NCI-H226 (cell line): Measurements from ENCODE around the gene GPR39.

Experiments
- DNase-seq: peaks from one replicate; pipeline ENCODE4 v3.0.0-alpha.2; 2015

Gene GPR39

GRCh38 chr2:132609101-132609890, 192.7 kb downstream of the GPR39 start:
- DNase-seq, result no peak

GRCh38 chr2:132611719-132612118, 195.1 kb downstream of the GPR39 start:
- no peak for DNase-seq

- no peak for DNase-seq
These were observed 198.9 kb downstream of the GPR39 start for GRCh38 chr2:132615329-132616085.

- DNase-seq, result no peak
These were observed 201.4 kb downstream of the GPR39 start for GRCh38 chr2:132617989-132618388.

- DNase-seq, result no peak
These were observed 202.1 kb downstream of the GPR39 start for GRCh38 chr2:132618734-132619133.

- DNase-seq, result no peak
These were observed 203.5 kb downstream of the GPR39 start for GRCh38 chr2:132620115-132620514.

- no peak for DNase-seq
These were observed 204.7 kb downstream of the GPR39 start for GRCh38 chr2:132621131-132621875.

GRCh38 chr2:132623096-132623839, 206.7 kb downstream of the GPR39 start:
- no peak for DNase-seq

- DNase-seq, result no peak
These were observed 210.9 kb downstream of the GPR39 start for GRCh38 chr2:132627536-132627935.

- DNase-seq, result no peak
These were observed 215.5 kb downstream of the GPR39 start for GRCh38 chr2:132632000-132632649.

- no peak for DNase-seq
These were observed 217.0 kb downstream of the GPR39 start for GRCh38 chr2:132633635-132634034.

- no peak for DNase-seq
These were observed 219.7 kb downstream of the GPR39 start for GRCh38 chr2:132636346-132636745.

GRCh38 chr2:132638313-132639040, 221.9 kb downstream of the GPR39 start:
- no peak for DNase-seq

GRCh38 chr2:132640116-132640515, 223.5 kb downstream of the GPR39 start:
- no peak for DNase-seq

GRCh38 chr2:132641819-132642218, 225.2 kb downstream of the GPR39 start:
- no peak for DNase-seq

- DNase-seq, result no peak
These were observed 225.8 kb downstream of the GPR39 start for GRCh38 chr2:132642415-132642814.

- no peak for DNase-seq
These were observed 228.6 kb downstream of the GPR39 start for GRCh38 chr2:132645176-132645575.

GRCh38 chr2:132645722-132646539, 229.3 kb downstream of the GPR39 start:
- DNase-seq, result no peak

GRCh38 chr2:132646540-132647108, 230.0 kb downstream of the GPR39 start:
- DNase-seq, result no peak
